Measurements from ENCODE around the gene NELL2. TPM values are rescaled to one million over a fixed set of nuclear protein-coding genes. Genes with fewer than 3 reads are reported as not detected.

NELL2 gene
- total RNA-seq, 1 donor from 2014 or later, result 16.9 TPM

DNA sequence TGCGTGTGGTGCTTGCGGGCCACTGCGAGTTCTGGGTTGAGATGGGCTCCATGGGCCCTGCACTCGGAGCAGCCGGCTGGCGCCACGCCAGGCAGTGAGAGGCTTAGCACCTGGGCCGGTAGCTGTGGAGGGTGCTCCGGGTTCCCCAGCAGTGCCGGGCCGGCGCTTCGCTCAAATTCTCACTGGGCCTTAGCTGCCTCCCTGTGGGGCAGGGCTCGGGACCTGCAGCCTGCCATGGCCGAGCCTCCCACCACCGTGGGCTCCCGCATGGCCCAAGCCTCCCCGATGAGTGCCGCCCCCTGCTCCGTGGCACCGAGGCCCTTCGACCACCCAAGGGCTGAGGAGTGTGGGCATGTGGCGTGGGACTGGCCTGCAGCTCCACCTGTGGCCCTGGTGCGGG, 375.7 kb downstream of the NELL2 start:
- DNase-seq (ENCODE audit: extremely low spot score in 2 of 2), result no peak
- intact Hi-C loops (cut with DNase I), result no loop called here
- Histone ChIP-seq H3K9me3 (no peaks in the 10 kb centered on the region), H3K27ac (no peak overlapping the region), H3K36me3 (no peaks in the 10 kb centered on the region), H3K4me1 (no peaks in the 10 kb centered on the region), H3K27me3 (no peaks in the 10 kb centered on the region), H3K4me3 (no peak overlapping the region)
- TF ChIP-seq, protein P1, sequence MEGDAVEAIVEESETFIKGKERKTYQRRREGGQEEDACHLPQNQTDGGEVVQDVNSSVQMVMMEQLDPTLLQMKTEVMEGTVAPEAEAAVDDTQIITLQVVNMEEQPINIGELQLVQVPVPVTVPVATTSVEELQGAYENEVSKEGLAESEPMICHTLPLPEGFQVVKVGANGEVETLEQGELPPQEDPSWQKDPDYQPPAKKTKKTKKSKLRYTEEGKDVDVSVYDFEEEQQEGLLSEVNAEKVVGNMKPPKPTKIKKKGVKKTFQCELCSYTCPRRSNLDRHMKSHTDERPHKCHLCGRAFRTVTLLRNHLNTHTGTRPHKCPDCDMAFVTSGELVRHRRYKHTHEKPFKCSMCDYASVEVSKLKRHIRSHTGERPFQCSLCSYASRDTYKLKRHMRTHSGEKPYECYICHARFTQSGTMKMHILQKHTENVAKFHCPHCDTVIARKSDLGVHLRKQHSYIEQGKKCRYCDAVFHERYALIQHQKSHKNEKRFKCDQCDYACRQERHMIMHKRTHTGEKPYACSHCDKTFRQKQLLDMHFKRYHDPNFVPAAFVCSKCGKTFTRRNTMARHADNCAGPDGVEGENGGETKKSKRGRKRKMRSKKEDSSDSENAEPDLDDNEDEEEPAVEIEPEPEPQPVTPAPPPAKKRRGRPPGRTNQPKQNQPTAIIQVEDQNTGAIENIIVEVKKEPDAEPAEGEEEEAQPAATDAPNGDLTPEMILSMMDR (IDR thresholded peaks at IDR 0.05), result no peak
- no peak for TF ChIP-seq POLR2A (IDR thresholded peaks at IDR 0.05)
- TF ChIP-seq POLR2AphosphoS5 (IDR thresholded peaks at IDR 0.05; ENCODE audit: insufficient read depth in 1 of 2, low read depth in 1 of 2), result no peak

DNA sequence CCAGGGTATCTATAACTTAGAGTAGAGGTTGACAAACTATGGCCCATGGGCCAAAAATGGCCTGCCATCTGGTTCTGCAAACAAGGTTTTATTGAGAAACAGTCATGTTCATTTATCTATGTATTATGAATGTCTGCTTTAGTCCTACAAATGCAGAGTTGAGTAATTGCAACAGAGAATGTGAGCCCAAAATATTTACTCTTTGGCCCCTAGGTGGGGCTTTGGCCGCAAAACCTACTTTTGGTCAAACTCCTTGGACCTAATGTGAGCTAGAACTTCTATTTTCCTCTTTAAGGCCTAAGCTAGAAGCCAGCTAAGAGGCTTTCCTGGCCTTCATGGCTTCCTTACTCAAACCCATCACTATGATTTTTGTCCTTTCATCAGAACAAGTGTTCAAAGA, 379.1 kb downstream of the NELL2 start:
- Histone ChIP-seq H3K4me3 (no peak overlapping the region), H3K36me3 (no peaks in the 10 kb centered on the region), H3K27me3 (no peaks in the 10 kb centered on the region), H3K4me1 (no peaks in the 10 kb centered on the region), H3K27ac (no peak overlapping the region), H3K9me3 (no peaks in the 10 kb centered on the region)
- TF ChIP-seq POLR2AphosphoS5 (IDR thresholded peaks at IDR 0.05; ENCODE audit: insufficient read depth in 1 of 2, low read depth in 1 of 2), result no peak
- TF ChIP-seq POLR2A (IDR thresholded peaks at IDR 0.05), result no peak
- TF ChIP-seq, protein P1 (IDR thresholded peaks at IDR 0.05), result no peak
- DNase-seq (ENCODE audit: extremely low spot score in 2 of 2), result no peak
- intact Hi-C loops (cut with DNase I), result no loop called here

DNA sequence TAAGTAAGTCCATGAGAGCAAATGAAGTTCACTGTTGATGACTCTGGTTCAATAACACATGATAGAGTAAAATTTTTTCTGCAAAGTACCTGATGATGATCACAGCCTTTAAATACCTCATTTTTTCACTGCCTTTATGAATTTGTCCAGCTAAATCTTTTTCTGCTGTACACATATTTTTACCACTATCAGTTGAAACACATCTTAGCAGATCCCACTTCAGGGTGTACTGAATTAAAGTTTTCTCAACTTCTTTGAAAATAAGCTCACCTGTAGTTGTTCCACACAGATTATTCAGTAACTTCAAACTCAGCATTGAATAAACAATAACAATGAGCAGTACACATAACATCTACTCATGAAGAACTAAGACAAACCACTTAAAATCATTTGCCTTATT, 385.9 kb downstream of the NELL2 start:
- Histone ChIP-seq H3K4me3 (no peak overlapping the region), H3K27me3 (no peaks in the 10 kb centered on the region), H3K9me3 (no peaks in the 10 kb centered on the region), H3K36me3 (no peaks in the 10 kb centered on the region), H3K4me1 (no peaks in the 10 kb centered on the region), H3K27ac (no peak overlapping the region)
- TF ChIP-seq POLR2A (IDR thresholded peaks at IDR 0.05) (no peak), POLR2AphosphoS5 (IDR thresholded peaks at IDR 0.05; ENCODE audit: insufficient read depth in 1 of 2, low read depth in 1 of 2) (no peak)
- TF ChIP-seq, protein P1 (IDR thresholded peaks at IDR 0.05), result no peak
- no peak for DNase-seq (ENCODE audit: extremely low spot score in 2 of 2)
- intact Hi-C loops (cut with DNase I), result no loop called here

DNA sequence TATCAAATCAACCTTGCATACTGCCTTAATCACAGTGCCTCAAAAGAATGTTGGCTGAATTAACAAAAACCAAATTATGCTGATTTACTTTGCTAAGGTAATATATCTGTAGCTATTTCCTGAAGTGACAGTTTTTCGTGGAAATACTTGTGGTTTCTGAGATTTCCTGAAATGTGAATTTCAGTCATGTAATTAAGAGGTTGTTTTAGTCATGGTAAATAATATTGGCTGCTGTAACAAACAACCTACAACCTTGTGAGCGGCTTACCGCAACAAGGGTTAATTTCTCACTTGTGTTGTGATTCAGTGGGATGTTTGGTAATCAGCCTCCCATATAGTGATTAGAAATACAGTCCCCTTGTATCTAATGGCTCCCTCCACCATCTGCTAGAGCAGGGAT, 387.9 kb downstream of the NELL2 start:
- H3K9me3 ChIP-seq, result no peaks in the 10 kb centered on the region
- intact Hi-C loops (cut with DNase I), result no loop called here
- H3K27ac ChIP-seq, result no peak overlapping the region
- H3K4me1 ChIP-seq, result no peaks in the 10 kb centered on the region
- no peaks in the 10 kb centered on the region for H3K27me3 ChIP-seq
- TF ChIP-seq, protein P1 (IDR thresholded peaks at IDR 0.05), result no peak
- TF ChIP-seq POLR2A (IDR thresholded peaks at IDR 0.05), result no peak
- no peak for TF ChIP-seq POLR2AphosphoS5 (IDR thresholded peaks at IDR 0.05; ENCODE audit: insufficient read depth in 1 of 2, low read depth in 1 of 2)
- H3K36me3 ChIP-seq, result no peaks in the 10 kb centered on the region
- DNase-seq (ENCODE audit: extremely low spot score in 2 of 2), result no peak
- no peak overlapping the region for H3K4me3 ChIP-seq

- H3K9me3 ChIP-seq, result no peaks in the 10 kb centered on the region
- DNase-seq (ENCODE audit: extremely low spot score in 2 of 2), result no peak
- no peak overlapping the region for H3K27ac ChIP-seq
- no peak overlapping the region for H3K4me3 ChIP-seq
- no peaks in the 10 kb centered on the region for H3K27me3 ChIP-seq
- intact Hi-C loops (cut with DNase I), result no loop called here
- H3K4me1 ChIP-seq, result no peaks in the 10 kb centered on the region
- no peak for TF ChIP-seq POLR2AphosphoS5 (IDR thresholded peaks at IDR 0.05; ENCODE audit: insufficient read depth in 1 of 2, low read depth in 1 of 2)
- TF ChIP-seq, protein P1 (IDR thresholded peaks at IDR 0.05), result no peak
- TF ChIP-seq POLR2A (IDR thresholded peaks at IDR 0.05), result no peak
- no peaks in the 10 kb centered on the region for H3K36me3 ChIP-seq
These were observed 391.3 kb downstream of the NELL2 start for GRCh38 chr12:44484862-44485261.

Data from vagina (tissue), 2 donors.